Measurements from ENCODE around the gene KCTD5. TPM values are rescaled to one million over a fixed set of nuclear protein-coding genes. Genes with fewer than 3 reads are reported as not detected.

The KCTD5 gene
- polyA plus RNA-seq, 4 donors = 19.0 to 41.2 (median 29.9) TPM

DNA sequence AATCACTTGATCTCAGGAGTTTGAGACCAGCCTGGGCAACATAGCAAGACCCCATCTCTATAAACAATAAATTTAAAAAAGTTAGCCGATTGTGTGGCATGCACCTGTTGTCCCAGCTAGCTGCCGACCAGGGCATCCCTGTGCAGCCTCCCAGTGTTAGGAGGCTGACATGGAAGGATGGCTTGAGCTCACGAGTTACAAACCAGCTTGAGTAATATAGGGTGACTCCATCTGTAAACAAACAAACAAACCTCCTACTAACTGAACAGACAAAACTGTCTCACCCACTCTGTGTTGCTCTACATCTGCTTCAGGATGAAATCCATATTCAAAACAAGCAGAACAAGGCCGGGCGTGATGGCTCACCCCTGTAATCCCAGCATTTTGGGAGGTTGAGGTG is 44.6 kb downstream of the KCTD5 start:
- 73 to 82% (median 75%) methylated on average over 5 of the region's 5 CpGs for WGBS, 3 donors
- no peak overlapping the region for H3K27ac ChIP-seq (ENCODE audit: low read depth in 1 of 3, low read length in 2 of 3)
- peaks cover 0 to 6% (median 0%) of the 10 kb centered on the region in 3 donors for H3K27me3 ChIP-seq (ENCODE audit: control insufficient read depth in 3 of 3, insufficient read depth in 3 of 3, low read length in 3 of 3)
- no peaks in the 10 kb centered on the region for H3K36me3 ChIP-seq (ENCODE audit: control insufficient read depth in 3 of 3, insufficient read depth in 2 of 3, low read depth in 1 of 3, low read length in 3 of 3)
- DNase-seq (no peak), FAIRE-seq (no peak)
- no peak overlapping the region for H3K4me3 ChIP-seq (ENCODE audit: low read depth in 1 of 3, low read length in 3 of 3)
- no peaks in the 10 kb centered on the region for H3K4me1 ChIP-seq (ENCODE audit: control insufficient read depth in 3 of 3, insufficient read depth in 2 of 3, low read depth in 1 of 3, low read length in 2 of 3)
- no peaks in the 10 kb centered on the region for H3K9me3 ChIP-seq (ENCODE audit: control insufficient read depth in 2 of 2, insufficient read depth in 1 of 2, low read depth in 1 of 2, low read length in 1 of 2)

DNA sequence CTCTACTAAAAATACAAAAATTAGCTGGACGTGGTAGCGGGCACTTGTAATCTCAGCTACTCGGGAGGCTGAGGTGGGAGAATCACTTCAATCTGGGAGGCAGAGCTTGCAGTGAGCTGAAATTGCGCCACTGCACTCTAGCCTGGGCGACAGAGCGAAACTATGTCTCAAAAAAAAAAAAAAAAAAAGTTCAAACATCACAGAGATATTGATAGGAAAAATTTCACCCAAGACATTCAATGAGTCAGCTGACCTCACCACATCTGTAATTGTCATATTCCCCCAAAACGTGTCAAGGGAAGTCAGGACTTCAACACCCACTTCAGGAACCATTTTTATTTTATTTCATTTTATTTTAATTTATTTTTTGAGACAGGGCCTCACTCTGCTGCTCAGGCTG is 45.7 kb downstream of the KCTD5 start:
- H3K36me3 ChIP-seq (ENCODE audit: control insufficient read depth in 3 of 3, insufficient read depth in 2 of 3, low read depth in 1 of 3, low read length in 3 of 3) = no peaks in the 10 kb centered on the region
- H3K4me3 ChIP-seq (ENCODE audit: low read depth in 1 of 3, low read length in 3 of 3) = no peak overlapping the region
- 77 to 92% (median 82%) methylated on average over 7 of the region's 7 CpGs for WGBS, 3 donors
- H3K27me3 ChIP-seq (ENCODE audit: control insufficient read depth in 3 of 3, insufficient read depth in 3 of 3, low read length in 3 of 3) = peaks cover 0 to 6% (median 0%) of the 10 kb centered on the region in 3 donors
- no peaks in the 10 kb centered on the region for H3K4me1 ChIP-seq (ENCODE audit: control insufficient read depth in 3 of 3, insufficient read depth in 2 of 3, low read depth in 1 of 3, low read length in 2 of 3)
- FAIRE-seq = no peak
- no peaks in the 10 kb centered on the region for H3K9me3 ChIP-seq (ENCODE audit: control insufficient read depth in 2 of 2, insufficient read depth in 1 of 2, low read depth in 1 of 2, low read length in 1 of 2)
- no peak overlapping the region for H3K27ac ChIP-seq (ENCODE audit: low read depth in 1 of 3, low read length in 2 of 3)
- no peak for DNase-seq

DNA sequence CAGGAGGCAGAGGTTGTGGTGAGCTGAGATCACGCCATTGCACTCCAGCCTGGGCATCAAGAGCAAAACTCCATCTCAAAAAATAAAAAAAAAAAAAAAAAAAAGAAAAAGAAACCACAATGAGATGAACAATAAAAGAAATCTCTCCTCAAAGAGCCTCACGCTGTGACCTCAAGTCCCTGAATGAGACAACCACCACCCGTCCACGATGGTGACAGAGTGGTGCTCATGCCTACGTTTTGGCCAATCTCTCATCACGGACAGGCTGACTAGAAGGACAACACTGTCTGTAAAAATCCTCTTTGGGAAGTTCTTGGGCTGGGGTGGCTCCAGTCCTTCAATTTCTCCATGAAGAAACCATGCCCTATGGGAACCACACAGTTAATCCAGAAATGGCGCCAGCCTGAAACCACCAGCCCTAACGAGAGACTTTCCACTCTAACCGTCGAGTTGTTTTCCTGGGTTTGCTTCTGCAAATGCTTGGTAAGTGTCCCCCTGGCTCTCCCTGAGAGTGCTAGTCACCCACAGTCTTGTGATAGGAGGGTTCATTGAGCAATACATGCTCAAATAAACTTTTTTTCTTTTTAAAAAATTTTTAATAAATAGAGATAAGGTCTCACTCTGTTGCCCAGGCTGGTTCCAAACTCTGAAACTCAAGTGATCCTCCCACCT is 52.7 kb downstream of the KCTD5 start:
- Histone ChIP-seq H3K4me3 (ENCODE audit: low read depth in 1 of 3, low read length in 3 of 3) (no peak overlapping the region), H3K4me1 (ENCODE audit: control insufficient read depth in 3 of 3, insufficient read depth in 2 of 3, low read depth in 1 of 3, low read length in 2 of 3) (peaks cover 0 to 9% (median 0%) of the 10 kb centered on the region in 3 donors), H3K9me3 (ENCODE audit: control insufficient read depth in 2 of 2, insufficient read depth in 1 of 2, low read depth in 1 of 2, low read length in 1 of 2) (no peaks in the 10 kb centered on the region), H3K27ac (ENCODE audit: low read depth in 1 of 3, low read length in 2 of 3) (no peak overlapping the region), H3K36me3 (ENCODE audit: control insufficient read depth in 3 of 3, insufficient read depth in 2 of 3, low read depth in 1 of 3, low read length in 3 of 3) (no peaks in the 10 kb centered on the region), H3K27me3 (ENCODE audit: control insufficient read depth in 3 of 3, insufficient read depth in 3 of 3, low read length in 3 of 3) (no peaks in the 10 kb centered on the region)
- 71 to 77% (median 71%) methylated on average over 10 of the region's 10 CpGs for WGBS, 3 donors
- FAIRE-seq (no peak), DNase-seq (no peak)

DNA sequence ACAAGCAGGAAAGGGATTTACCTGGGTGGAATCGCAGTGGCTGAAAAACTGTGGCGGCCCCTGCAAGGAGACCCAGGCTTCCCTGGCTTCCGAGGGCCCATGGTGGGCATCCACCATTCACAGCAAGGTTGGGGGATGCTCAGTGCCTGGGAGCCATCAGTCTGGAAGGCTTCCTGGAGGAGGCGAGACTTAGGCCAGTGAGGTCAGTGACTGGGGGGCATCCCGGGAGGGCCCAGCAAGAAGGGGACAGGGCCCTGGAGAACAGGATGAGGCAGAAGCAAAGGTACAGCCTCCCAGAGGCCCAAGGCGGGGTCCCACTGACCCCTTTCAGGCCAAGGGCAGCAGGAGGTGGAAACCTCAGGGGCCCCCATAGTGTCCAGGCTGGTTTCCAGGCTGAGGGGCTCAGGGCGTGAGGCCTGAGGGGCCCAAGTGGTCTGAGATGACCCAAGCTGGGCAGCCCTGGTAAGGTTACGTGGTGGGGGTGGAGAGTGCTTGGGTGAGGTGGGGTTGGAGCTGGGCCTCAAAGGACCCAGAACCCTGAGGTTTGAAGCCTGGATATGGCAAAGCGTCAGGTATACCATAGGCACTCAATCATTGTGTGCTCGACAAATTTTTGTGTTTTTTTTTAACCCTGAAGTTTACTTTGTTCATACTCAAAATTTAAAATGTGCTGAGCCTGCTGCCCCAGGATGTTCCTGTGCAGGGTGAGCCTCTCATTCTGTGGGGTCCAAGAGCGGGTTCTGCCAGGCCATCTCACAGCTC is 54.3 kb downstream of the KCTD5 start:
- no peak for FAIRE-seq
- peaks cover 0 to 9% (median 0%) of the 10 kb centered on the region in 3 donors for H3K4me1 ChIP-seq (ENCODE audit: control insufficient read depth in 3 of 3, insufficient read depth in 2 of 3, low read depth in 1 of 3, low read length in 2 of 3)
- H3K36me3 ChIP-seq (ENCODE audit: control insufficient read depth in 3 of 3, insufficient read depth in 2 of 3, low read depth in 1 of 3, low read length in 3 of 3) = no peaks in the 10 kb centered on the region
- no peaks in the 10 kb centered on the region for H3K27me3 ChIP-seq (ENCODE audit: control insufficient read depth in 3 of 3, insufficient read depth in 3 of 3, low read length in 3 of 3)
- H3K4me3 ChIP-seq (ENCODE audit: low read depth in 1 of 3, low read length in 3 of 3) = no peak overlapping the region
- H3K27ac ChIP-seq (ENCODE audit: low read depth in 1 of 3, low read length in 2 of 3) = no peak overlapping the region
- no peak for DNase-seq
- 90 to 93% (median 91%) methylated on average over 11 of the region's 11 CpGs for WGBS, 3 donors
- H3K9me3 ChIP-seq (ENCODE audit: control insufficient read depth in 2 of 2, insufficient read depth in 1 of 2, low read depth in 1 of 2, low read length in 1 of 2) = no peaks in the 10 kb centered on the region

DNA sequence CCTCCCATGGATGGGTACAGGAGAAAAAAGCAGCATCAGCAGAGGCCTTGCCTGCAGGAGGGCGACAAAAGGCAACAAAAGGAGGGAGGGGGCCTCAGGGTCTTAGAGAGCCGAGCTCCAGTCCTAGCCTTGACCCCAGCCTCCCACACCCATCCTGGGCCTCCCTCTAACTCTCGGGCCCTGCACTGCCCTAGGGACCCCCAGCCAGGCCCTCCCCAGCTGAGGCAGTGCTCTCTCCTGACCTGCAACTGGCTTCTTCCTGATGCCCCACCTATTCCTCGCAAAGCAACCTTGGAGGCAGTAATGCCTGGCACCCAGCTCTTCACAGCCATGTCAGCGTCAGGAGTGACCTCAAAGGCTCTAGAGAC is 54.9 kb downstream of the KCTD5 start:
- Histone ChIP-seq H3K4me1 (ENCODE audit: control insufficient read depth in 3 of 3, insufficient read depth in 2 of 3, low read depth in 1 of 3, low read length in 2 of 3) (peaks cover 0 to 9% (median 0%) of the 10 kb centered on the region in 3 donors), H3K27me3 (ENCODE audit: control insufficient read depth in 3 of 3, insufficient read depth in 3 of 3, low read length in 3 of 3) (no peaks in the 10 kb centered on the region), H3K9me3 (ENCODE audit: control insufficient read depth in 2 of 2, insufficient read depth in 1 of 2, low read depth in 1 of 2, low read length in 1 of 2) (no peaks in the 10 kb centered on the region), H3K27ac (ENCODE audit: low read depth in 1 of 3, low read length in 2 of 3) (no peak overlapping the region), H3K36me3 (ENCODE audit: control insufficient read depth in 3 of 3, insufficient read depth in 2 of 3, low read depth in 1 of 3, low read length in 3 of 3) (no peaks in the 10 kb centered on the region), H3K4me3 (ENCODE audit: low read depth in 1 of 3, low read length in 3 of 3) (no peak overlapping the region)
- WGBS, 3 donors = 79 to 82% (median 80%) methylated on average over 5 of the region's 5 CpGs
- no peak for FAIRE-seq
- no peak for DNase-seq

DNA sequence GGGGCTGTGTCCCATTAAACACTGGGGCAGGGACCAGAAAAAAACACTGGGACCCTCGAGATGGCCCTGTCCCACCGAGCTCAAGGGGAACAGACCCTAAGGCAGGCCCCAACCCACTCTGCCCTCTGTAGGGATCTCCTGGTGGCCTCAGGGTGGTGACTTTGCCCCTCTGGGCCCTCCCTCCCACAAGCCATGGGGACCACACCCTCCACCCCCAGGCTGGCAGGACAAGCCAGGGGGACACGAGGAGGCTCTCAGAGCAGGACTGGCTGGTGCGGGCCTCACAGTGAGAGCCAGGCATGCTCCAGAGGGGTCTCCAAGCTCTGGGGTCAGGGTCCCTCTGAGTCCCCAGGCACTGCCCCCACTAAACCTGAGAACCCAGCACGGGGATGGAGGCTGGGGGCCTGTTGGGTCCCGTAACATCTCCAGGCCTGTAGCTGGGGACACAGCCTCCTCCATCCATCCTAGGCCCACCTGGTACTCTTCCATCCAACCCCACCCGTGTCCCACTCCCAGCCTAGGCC is 55.6 kb downstream of the KCTD5 start:
- DNase-seq (no peak), FAIRE-seq (no peak)
- Histone ChIP-seq H3K27me3 (ENCODE audit: control insufficient read depth in 3 of 3, insufficient read depth in 3 of 3, low read length in 3 of 3) (no peaks in the 10 kb centered on the region), H3K36me3 (ENCODE audit: control insufficient read depth in 3 of 3, insufficient read depth in 2 of 3, low read depth in 1 of 3, low read length in 3 of 3) (no peaks in the 10 kb centered on the region), H3K27ac (ENCODE audit: low read depth in 1 of 3, low read length in 2 of 3) (no peak overlapping the region), H3K4me3 (ENCODE audit: low read depth in 1 of 3, low read length in 3 of 3) (no peak overlapping the region), H3K9me3 (ENCODE audit: control insufficient read depth in 2 of 2, insufficient read depth in 1 of 2, low read depth in 1 of 2, low read length in 1 of 2) (no peaks in the 10 kb centered on the region), H3K4me1 (ENCODE audit: control insufficient read depth in 3 of 3, insufficient read depth in 2 of 3, low read depth in 1 of 3, low read length in 2 of 3) (peaks cover 0 to 9% (median 0%) of the 10 kb centered on the region in 3 donors)
- 68 to 91% (median 72%) methylated on average over 5 to 7 of the region's 7 CpGs for WGBS, 3 donors

DNA sequence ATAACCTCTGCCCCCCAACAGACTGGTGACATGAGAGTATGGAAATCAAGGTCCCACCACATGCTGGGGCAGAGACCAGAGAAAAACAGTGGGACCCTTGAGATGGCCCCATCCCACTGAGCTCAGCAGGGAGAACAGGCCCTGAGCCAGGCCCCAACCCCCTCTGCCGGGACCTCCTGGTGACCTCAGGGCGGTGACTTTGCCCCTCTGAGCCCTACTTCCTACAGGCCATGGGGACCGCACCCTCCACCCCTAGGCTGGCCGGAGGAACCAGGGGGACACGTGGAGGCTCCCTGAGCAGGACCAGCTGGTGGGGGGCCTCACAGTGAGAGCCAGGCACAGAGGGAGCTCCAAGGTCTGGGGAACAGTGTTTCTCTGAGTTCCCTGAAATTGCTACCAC is 56.3 kb downstream of the KCTD5 start:
- Histone ChIP-seq H3K4me1 (ENCODE audit: control insufficient read depth in 3 of 3, insufficient read depth in 2 of 3, low read depth in 1 of 3, low read length in 2 of 3) (peaks cover 0 to 9% (median 0%) of the 10 kb centered on the region in 3 donors), H3K27me3 (ENCODE audit: control insufficient read depth in 3 of 3, insufficient read depth in 3 of 3, low read length in 3 of 3) (no peaks in the 10 kb centered on the region), H3K27ac (ENCODE audit: low read depth in 1 of 3, low read length in 2 of 3) (no peak overlapping the region), H3K36me3 (ENCODE audit: control insufficient read depth in 3 of 3, insufficient read depth in 2 of 3, low read depth in 1 of 3, low read length in 3 of 3) (no peaks in the 10 kb centered on the region), H3K9me3 (ENCODE audit: control insufficient read depth in 2 of 2, insufficient read depth in 1 of 2, low read depth in 1 of 2, low read length in 1 of 2) (no peaks in the 10 kb centered on the region), H3K4me3 (ENCODE audit: low read depth in 1 of 3, low read length in 3 of 3) (no peak overlapping the region)
- 76 to 87% (median 78%) methylated on average over 5 of the region's 5 CpGs for WGBS, 3 donors
- FAIRE-seq = no peak
- DNase-seq = no peak

DNA sequence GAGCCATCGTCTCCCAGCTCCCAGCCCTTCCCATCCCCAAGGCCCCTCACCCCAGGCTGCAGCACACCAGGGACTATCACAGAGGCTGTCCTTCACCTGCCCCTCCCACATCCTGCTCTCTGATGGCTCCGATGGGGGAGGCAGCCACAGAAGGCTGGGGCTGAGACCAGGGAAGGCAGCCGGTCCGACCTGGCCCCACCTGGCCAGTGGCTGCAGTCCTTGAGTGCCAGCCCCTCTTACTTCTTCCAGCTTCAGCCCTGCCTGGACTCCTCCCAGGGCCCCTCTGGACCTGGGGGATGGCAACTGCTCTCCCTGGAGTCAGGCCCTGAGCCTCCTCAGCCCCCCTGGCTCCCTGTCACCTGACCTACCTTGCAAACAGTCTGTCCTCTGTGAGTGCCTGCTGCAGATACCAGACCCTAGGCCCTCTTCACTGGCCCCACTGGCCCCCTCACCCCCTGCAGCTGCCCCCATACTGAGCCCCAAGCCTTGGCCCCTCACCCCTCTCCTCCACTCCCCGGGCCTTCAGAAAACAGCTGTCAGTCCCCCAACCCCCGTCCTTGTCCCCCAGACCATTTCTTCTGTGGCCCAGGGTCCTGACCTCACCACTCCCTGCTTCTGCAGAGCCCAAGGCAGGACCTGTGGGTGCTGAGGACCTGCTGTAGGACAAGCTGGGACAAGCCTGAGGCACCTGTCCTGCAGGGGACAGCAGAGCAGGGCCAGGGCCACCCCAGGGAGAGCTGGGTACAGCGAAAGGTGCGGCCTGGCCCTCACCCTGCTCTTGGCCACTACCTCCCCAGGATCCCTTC is 57.5 kb downstream of the KCTD5 start:
- Histone ChIP-seq H3K4me3 (ENCODE audit: low read depth in 1 of 3, low read length in 3 of 3) (no peak overlapping the region), H3K27me3 (ENCODE audit: control insufficient read depth in 3 of 3, insufficient read depth in 3 of 3, low read length in 3 of 3) (no peaks in the 10 kb centered on the region), H3K36me3 (ENCODE audit: control insufficient read depth in 3 of 3, insufficient read depth in 2 of 3, low read depth in 1 of 3, low read length in 3 of 3) (no peaks in the 10 kb centered on the region), H3K4me1 (ENCODE audit: control insufficient read depth in 3 of 3, insufficient read depth in 2 of 3, low read depth in 1 of 3, low read length in 2 of 3) (peaks cover 0 to 9% (median 0%) of the 10 kb centered on the region in 3 donors), H3K9me3 (ENCODE audit: control insufficient read depth in 2 of 2, insufficient read depth in 1 of 2, low read depth in 1 of 2, low read length in 1 of 2) (no peaks in the 10 kb centered on the region), H3K27ac (ENCODE audit: low read depth in 1 of 3, low read length in 2 of 3) (no peak overlapping the region)
- no peak for FAIRE-seq
- no peak for DNase-seq
- 68 to 71% (median 70%) methylated on average over 6 to 8 of the region's 8 CpGs for WGBS, 3 donors

Data from small intestine (tissue), 7 donors.